ENCODE data around the gene ZDHHC14. TPM values are rescaled to one million over a fixed set of nuclear protein-coding genes. Genes with fewer than 3 reads are reported as not detected.

The ZDHHC14 gene
- total RNA-seq, 1 experiment from 2014 or later: 1.7 TPM

- no peak overlapping the region for H4K8ac ChIP-seq (replicated peaks; ENCODE audit: insufficient read length, low read depth, low read length)
- DNase-seq: no peak
- H2BK120ac ChIP-seq (ENCODE audit: low read depth, low read length, poor library complexity, severe bottlenecking): no peak overlapping the region
- H3K18ac ChIP-seq (ENCODE audit: insufficient read length, low read depth, low read length): no peak overlapping the region
- no peaks in the 10 kb centered on the region for H3K23me2 ChIP-seq (ENCODE audit: insufficient read length, low read depth, low read length, poor library complexity, severe bottlenecking)
- H3T11ph ChIP-seq (ENCODE audit: low read length): no peak overlapping the region
- H2BK20ac ChIP-seq (ENCODE audit: low read depth, low read length, poor library complexity, severe bottlenecking): no peak overlapping the region
- H3K36me3 Mint-ChIP-seq (ENCODE audit: insufficient read depth in 1 of 3, low read depth in 3 of 3): no peaks in the 10 kb centered on the region
- H3K14ac ChIP-seq (ENCODE audit: insufficient read depth, low read length): no peak overlapping the region
- no peaks in the 10 kb centered on the region for H3K79me1 ChIP-seq (ENCODE audit: insufficient read depth, low read depth, low read length, poor library complexity, severe bottlenecking)
- H3K27me3 Mint-ChIP-seq (ENCODE audit: low read depth): peaks cover 4% of the 10 kb centered on the region; the same call in 1 of the 2 replicates
- H3K27me3 ChIP-seq (ENCODE audit: insufficient read depth, low read length): no peaks in the 10 kb centered on the region
- no peak overlapping the region for H3K9ac ChIP-seq (ENCODE audit: extremely low read depth, insufficient read length, low read length)
- H4K91ac ChIP-seq (ENCODE audit: insufficient read length, low read depth, low read length): no peak overlapping the region
- H3K4ac ChIP-seq (ENCODE audit: low read depth, low read length): no peak overlapping the region
- no peaks in the 10 kb centered on the region for H3K9me3 Mint-ChIP-seq
- H3K4me1 Mint-ChIP-seq: peaks cover 8 to 12% of the 10 kb centered on the region in 2 experiments
- H2BK12ac ChIP-seq (ENCODE audit: insufficient read length, low read depth, low read length): no peak overlapping the region
- H3K4me2 ChIP-seq (ENCODE audit: insufficient read depth, insufficient read length, low read length): no peak overlapping the region
- no peaks in the 10 kb centered on the region for H3K4me1 ChIP-seq (ENCODE audit: insufficient read depth, low read length)
- no peak overlapping the region for H2AFZ ChIP-seq (ENCODE audit: low read length)
- no peak overlapping the region for H2AK5ac ChIP-seq (ENCODE audit: insufficient read length, low read length)
- no peaks in the 10 kb centered on the region for H4K20me1 ChIP-seq (ENCODE audit: control insufficient read depth, insufficient read depth, insufficient read length)
- no peak overlapping the region for H3K4me3 Mint-ChIP-seq
- no peak overlapping the region for H3K27ac Mint-ChIP-seq
- H2BK5ac ChIP-seq (ENCODE audit: insufficient read length, low read length): no peak overlapping the region
- no peak overlapping the region for H3K56ac ChIP-seq (ENCODE audit: insufficient read length, low read depth, low read length)
- H4K5ac ChIP-seq (ENCODE audit: insufficient read length, low read depth, low read length): no peak overlapping the region
- H3K79me2 ChIP-seq (ENCODE audit: insufficient read depth, low read length): no peaks in the 10 kb centered on the region
- no peak overlapping the region for H2BK15ac ChIP-seq (ENCODE audit: low read depth, low read length)
- TF ChIP-seq CTCF (conservative IDR thresholded peaks at IDR 0.05): no peak
- H3K27ac ChIP-seq (ENCODE audit: insufficient read length, low read depth, low read length): no peak overlapping the region
- no peak overlapping the region for H3K23ac ChIP-seq (ENCODE audit: insufficient read length, low read depth, low read length)
- WGBS (ENCODE audit: extremely low coverage, insufficient read length, low lambda C conversion rate): no CpG with 5 or more reads among the region's 4 CpGs
- no peaks in the 10 kb centered on the region for H3K9me3 ChIP-seq (ENCODE audit: control insufficient read depth, low read depth, low read length)
These were observed 277.3 kb downstream of the ZDHHC14 start for GRCh38 chr6:157658301-157658700.

Measured in H9 (cell line).